K562 treated with DMSO at 1 percent for 24 hours (cell line): ENCODE results near the gene APPBP2. TPM values are rescaled to one million over a fixed set of nuclear protein-coding genes. Genes with fewer than 3 reads are reported as not detected.

Experiments used
- total RNA-seq: library from RNA; unstranded; fragments of 300-600 nt; gene quantifications from 2 replicates; pipeline ENCODE4 v1.2.3, GENCODE V29; 2022; ENCODE audit warnings: low read depth; ENCODE audit not compliant: insufficient read depth

The APPBP2 gene
- total RNA-seq = 8.1 and 17.3 TPM in 2 replicates

DNA sequence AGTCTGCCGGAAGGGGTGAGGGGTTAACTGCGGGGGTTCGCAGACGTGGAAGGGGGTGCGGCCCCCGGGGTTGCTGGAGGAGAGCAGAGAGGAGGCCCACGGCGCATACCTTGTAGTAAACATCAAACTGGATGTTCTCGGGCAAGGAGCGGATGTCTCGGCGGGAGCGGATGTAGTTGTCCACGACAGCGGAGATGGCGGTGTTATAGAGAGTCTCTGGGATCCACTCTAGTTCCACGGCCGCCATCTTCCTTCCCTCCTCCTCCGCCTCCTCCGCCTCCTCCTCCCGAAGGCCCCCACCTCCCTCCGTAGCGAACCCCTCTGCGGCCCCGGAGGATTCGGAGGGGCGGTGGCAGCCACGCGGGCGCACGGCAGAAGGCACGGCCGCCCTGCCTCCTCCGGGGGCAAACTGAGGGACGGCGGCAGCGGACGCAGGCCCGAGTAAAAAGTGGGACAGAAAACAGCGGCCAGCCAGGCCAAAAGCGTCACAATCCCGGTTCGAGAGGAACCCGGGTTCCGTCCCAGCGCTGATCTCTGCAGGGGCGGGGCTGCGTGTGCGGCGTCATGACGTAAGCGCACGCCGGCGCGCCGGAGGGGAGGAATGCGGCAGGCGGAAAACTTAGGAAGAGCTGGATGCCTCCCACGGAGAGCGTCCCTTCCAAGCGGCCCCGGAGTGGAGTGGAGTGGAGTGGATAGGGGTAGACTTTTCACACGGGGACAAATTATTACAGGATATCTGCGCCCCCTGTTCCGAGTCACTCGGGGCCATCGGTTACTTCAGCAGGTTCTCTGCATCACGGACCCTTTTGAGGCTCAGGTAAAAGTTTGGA lies at the start of gene APPBP2:
Gene APPBP2 (minus strand): TSS at position 558 of the 830 bp plus-strand sequence. CDS start 311 bp downstream, at position 247.

DNA sequence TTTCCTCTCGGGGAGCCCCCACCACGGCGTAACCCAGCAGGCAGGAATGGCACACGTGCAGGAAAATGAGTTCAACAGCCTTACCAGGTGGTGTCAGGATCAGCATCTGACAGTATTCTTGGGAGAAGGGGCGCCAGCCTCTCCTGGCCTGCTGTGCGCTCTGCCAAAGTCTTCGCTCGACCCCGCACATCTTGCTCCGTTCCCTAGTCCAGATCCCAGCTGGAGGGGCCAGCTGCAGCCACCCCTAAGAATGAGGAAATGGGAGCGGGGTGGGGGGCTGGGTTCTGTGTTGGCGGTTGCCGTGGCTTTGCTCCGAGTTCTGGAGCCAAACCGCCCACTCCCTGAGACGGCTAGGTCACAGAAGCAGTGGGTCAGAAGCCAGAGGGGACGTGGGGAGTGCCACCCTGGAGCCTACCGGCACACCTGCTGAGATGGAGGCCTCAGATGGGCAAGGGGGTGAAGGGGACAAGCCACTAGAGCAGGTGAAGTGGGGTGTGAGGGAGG lies 103.8 kb downstream of the APPBP2 start, which contains the start of gene CHCT1:
Gene CHCT1 (plus strand): TSS at position 328 of the 504 bp plus-strand sequence. CDS start 104 bp downstream, at position 432.

Other genes starting within 250 kb of the APPBP2 start
- gene USP32, start 134.1 kb downstream of the APPBP2 start, total RNA-seq = 28.4 and 37.0 TPM in 2 replicates
- not detected in 2 replicates for gene CHCT1, start 103.8 kb downstream of the APPBP2 start, total RNA-seq
- gene PPM1D, start 74.0 kb upstream of the APPBP2 start, total RNA-seq = 18.5 and 19.7 TPM in 2 replicates
- 9.9 and 12.7 TPM in 2 replicates for gene BCAS3, start 151.6 kb upstream of the APPBP2 start, total RNA-seq